GM12873 (cell line): ENCODE results near the gene DHH.

ENCODE experiments used
- CTCF ChIP-seq: IDR thresholded peaks from 2 replicates; pipeline ENCODE4 v1.5.1; 2012; ENCODE audit warnings: low read depth, mild to moderate bottlenecking, moderate library complexity, low read length, control low read depth; ENCODE audit not compliant: insufficient read depth; ENCODE audit errors: missing control alignments

DHH gene

DNA sequence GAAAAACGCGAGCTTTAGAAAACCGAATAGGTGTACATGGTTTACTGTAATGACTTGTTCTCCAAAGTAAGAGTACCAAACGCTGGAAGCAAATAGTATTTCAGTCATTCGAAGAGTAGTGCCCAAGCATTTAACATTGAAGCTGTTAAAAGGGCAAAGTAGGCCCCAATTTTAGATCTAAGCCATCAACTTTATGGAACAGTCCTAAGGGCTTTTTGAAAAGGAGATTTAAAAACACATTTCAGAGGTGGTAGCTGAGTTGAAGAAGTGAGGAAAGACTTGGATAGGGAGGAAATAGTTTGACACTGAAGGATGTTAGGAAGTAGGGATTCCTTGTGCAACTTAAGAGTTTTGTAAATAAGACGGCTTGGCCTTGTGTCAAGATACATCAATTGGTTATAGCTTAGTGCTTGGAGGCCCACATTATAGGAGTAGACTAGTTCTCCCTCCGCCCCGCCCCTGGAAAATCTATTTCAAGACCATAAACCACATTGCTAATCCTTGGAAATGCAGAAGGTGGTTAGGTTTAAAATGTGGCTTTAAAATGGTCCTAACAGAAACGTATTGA lies 37.4 kb upstream of the DHH start:
- no peak for TF ChIP-seq CTCF

DNA sequence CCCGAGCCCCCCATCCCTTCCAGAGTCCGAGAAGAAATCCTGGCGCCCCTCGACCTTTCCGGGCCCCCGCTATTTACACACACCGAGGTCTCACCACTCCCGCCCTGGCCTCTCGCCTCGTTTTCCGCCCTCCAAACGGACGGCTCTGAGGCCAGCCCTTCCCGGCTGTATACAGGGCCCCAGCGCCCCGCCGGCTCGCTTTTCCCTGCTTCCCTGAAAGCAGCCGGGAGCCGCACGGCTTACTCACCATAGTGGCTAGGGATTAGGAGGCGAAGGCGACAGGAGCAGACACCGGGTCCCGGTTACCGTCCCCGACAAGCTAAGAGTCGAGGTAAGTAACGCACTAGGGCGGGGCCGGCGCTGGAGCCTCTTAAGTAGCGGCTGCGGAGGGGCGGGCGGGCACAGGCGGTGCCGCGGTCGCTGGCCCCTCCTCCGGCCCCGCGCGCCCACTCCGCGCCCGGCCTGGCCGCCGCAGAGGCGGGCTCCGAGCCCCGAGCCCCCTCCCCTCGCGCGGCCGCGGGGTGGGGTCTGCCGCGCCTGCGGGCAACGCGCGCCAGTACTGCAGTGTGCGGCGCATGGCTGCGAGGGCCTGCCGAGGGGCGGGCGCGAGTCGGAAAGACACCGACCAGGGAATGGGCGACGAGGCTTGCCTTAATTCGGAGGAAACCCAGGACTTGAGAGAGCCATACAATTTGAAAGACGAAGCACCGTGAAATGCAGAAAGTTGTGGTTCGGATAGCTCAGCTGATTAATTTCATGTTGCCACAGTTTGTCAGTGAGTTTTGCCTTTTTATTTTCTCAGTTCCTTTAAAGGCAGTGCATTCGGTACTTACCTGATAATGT lies 36.7 kb upstream of the DHH start, which contains the start of gene TUBA1B:
Gene TUBA1B (minus strand): TSS at position 345 of the 843 bp plus-strand sequence. CDS start 95 bp downstream, at position 250.
- TF ChIP-seq CTCF, result no peak

DNA sequence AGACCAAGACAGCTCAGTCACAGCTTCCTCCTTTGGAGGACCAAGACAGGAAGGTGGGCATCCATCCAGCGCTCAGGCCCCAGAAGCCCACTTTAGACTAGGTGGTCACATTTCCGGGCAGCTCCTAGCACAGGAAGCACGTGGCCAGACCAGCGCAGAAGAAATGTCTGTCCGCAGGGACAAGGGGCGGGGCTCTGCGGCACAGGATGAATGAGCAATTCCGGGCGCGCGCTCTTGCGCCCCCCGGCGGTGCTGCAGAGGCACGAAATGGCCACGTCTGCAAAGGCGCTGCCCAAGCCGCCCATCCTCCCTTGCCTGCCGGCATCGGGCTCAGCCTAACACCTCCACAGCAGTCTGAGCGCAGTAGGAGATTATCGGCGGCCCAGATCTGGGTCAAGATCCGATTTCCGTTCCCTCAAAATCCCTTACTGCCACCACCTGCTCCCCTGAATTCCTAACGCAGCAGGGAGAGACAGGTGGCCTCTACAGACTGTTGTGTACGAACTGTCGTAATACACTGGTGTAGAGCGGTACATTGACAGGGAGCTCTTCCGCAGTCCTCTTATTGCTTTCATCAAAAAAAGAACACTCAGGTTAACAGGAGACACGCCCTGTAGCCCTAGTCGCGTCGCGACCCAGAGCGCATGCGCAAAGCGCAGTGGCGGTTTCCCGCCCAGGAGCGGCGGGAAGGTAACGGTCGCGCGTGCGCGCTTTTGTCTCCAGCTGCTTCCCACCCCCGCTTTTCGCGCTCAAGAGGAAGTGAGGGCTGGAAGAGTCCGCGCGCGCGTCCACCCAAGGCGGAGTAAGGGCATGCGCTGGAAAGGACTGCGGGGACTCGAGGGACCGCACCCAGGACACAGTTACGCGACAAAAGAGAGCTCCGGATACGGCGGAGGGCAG lies 35.8 kb upstream of the DHH start:
- TF ChIP-seq CTCF, result peak; percentile 99

GRCh38 chr12:49129332-49130150 lies 34.9 kb upstream of the DHH start:
- TF ChIP-seq CTCF, result no peak

DNA sequence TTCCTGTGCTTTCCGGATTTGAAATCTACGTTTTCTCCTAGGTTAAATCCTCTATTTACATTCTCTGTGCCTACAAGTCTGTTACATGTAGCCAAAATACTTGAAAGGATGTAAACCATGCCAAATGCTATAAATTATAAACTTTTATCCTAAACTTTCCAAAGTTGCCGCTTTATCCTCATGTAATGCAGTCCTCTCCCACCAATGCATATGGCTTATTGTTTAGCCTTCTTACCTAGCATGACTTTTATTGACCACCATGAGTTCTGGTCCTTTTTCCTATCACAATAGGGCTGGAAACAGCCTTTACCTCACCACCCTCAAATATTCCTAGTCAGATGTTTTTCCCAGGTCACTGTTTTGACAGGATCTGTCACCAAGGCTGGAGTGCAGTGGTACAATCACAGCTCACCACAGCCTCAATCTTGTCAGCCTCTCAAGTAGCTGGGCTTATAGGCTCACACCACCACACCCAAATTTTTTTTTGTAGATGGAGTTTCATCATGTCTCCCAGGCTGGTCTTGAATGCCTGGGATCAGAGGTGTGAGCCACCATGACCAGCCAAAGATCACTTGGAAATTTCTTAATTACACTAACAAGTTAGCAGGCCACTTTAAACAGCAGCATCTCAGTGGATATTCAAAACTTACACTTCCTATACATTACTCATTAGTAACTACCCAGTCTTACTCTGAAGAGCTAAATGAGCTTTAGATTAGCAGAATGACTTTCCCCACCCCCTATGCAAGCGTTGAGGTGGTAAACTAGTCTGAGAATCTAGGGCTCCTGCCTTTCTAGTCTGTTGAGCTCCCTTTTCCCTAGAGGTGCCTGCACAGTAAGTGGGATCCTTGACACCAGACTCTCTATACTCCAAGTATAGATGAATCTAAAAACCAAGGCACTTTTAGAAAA lies 32.5 kb upstream of the DHH start:
- TF ChIP-seq CTCF, result no peak

- TF ChIP-seq CTCF, result peak; percentile 49
Measured at GRCh38 chr12:49121047-49121696, 26.6 kb upstream of the DHH start.
